HL-60 (cell line): ENCODE measurements around the gene DUSP28.

Experiments
- GABPA ChIP-seq: IDR thresholded peaks from 2 replicates; pipeline ENCODE4 v1.6.1; 2012; ENCODE audit warnings: low read depth
- POLR2AphosphoS5 ChIP-seq: IDR thresholded peaks from 2 replicates; pipeline ENCODE4 v1.6.1; 2012; ENCODE audit warnings: low read depth
- SPI1 ChIP-seq: IDR thresholded peaks from 2 replicates; pipeline ENCODE4 v1.6.1; 2012; ENCODE audit warnings: low read depth, mild to moderate bottlenecking, borderline replicate concordance
- TF ChIP-seq, protein P1 (sequence below): IDR thresholded peaks from one replicate; pipeline ENCODE4 v1.5.1; 2011; ENCODE audit warnings: low read length, control low read depth, inconsistent platforms; ENCODE audit not compliant: insufficient read depth

GRCh38 chr2:240575101-240575965 lies 15.2 kb downstream of the DUSP28 start:
- TF ChIP-seq POLR2AphosphoS5 (no peak), SPI1 (no peak), GABPA (no peak)
- TF ChIP-seq, protein P1, sequence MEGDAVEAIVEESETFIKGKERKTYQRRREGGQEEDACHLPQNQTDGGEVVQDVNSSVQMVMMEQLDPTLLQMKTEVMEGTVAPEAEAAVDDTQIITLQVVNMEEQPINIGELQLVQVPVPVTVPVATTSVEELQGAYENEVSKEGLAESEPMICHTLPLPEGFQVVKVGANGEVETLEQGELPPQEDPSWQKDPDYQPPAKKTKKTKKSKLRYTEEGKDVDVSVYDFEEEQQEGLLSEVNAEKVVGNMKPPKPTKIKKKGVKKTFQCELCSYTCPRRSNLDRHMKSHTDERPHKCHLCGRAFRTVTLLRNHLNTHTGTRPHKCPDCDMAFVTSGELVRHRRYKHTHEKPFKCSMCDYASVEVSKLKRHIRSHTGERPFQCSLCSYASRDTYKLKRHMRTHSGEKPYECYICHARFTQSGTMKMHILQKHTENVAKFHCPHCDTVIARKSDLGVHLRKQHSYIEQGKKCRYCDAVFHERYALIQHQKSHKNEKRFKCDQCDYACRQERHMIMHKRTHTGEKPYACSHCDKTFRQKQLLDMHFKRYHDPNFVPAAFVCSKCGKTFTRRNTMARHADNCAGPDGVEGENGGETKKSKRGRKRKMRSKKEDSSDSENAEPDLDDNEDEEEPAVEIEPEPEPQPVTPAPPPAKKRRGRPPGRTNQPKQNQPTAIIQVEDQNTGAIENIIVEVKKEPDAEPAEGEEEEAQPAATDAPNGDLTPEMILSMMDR = no peak
